Gastroesophageal sphincter (tissue), 3 donors: Measurements from ENCODE around the gene SCAF8.

Experiments
- CTCF ChIP-seq, 4 experiments: fragments of 200-600 bp in 2 of 4; fragments of 450-650 bp in 2 of 4; sonication (generic) in 1 of 4; IDR thresholded peaks; one replicate each; pipeline ENCODE4 v1.5.1; 2017 to 2019; ENCODE audit warnings: antibody characterized with exemption in 4 of 4, mild to moderate bottlenecking in 2 of 4, moderate library complexity in 2 of 4
- POLR2A ChIP-seq, 2 donors: fragments of 450-650 bp; IDR thresholded peaks; one replicate each; pipeline ENCODE4 v1.6.1; 2017; ENCODE audit warnings: antibody characterized with exemption in 2 of 2, mild to moderate bottlenecking in 2 of 2, moderate library complexity in 1 of 2
- POLR2AphosphoS5 ChIP-seq: sonication (generic); formaldehyde crosslinking; IDR thresholded peaks from one replicate; pipeline ENCODE4 v1.6.1; 2017; ENCODE audit warnings: antibody characterized with exemption

GRCh38 chr6:154800338-154800737, 67.1 kb downstream of the SCAF8 start:
- TF ChIP-seq POLR2A (IDR thresholded peaks at IDR 0.05): no peak
- TF ChIP-seq CTCF (IDR thresholded peaks at IDR 0.05): no peak
- no peak for TF ChIP-seq POLR2AphosphoS5
